Measurements from ENCODE around the gene DCAF8L1.

GRCh38 chrX:27933361-27933760 is 47.9 kb downstream of the DCAF8L1 start:
- no peak for TF ChIP-seq CTCF (IDR thresholded peaks at IDR 0.05)
- no peak for TF ChIP-seq POLR2A (IDR thresholded peaks at IDR 0.05)
- TF ChIP-seq EP300 (IDR thresholded peaks at IDR 0.05): no peak
